ENCODE results near the gene COLGALT1. TPM values are rescaled to one million over a fixed set of nuclear protein-coding genes. Genes with fewer than 3 reads are reported as not detected.

Gene COLGALT1
- total RNA-seq, 1 experiment from 2014 or later = 103 TPM

DNA sequence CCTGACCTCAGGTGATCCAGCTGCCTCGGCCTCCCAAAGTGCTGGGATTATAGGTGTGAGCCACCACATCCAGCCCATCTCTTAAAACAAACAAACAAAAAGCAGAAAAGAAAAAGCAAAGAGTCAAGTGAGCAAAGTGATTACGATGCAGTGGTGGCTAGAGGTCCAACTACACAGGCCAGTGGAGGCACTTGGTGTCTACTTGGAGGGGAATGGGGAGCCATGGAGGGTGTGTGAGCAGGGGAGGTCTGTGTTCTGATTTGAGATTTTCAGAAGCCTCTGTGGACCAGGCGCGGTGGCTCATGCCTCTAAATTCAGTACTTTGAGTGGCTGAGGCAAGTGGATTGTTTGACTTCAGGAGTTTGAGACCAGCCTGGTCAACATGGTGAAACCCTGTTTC is 6.6 kb downstream of the COLGALT1 start:
- ChIA-PET POLR2A (no interaction called here), CTCF (interaction anchor here (0.6 to 2.6 kb wide), 3 partner anchors 11 to 14 kb away, joined by 3 to 18 read pairs (median 8); no protein-coding TSS in a partner anchor)
- intact Hi-C loops (cut with micrococcal nuclease) = no loop called here
- Mint-ChIP-seq H3K27ac (ENCODE audit: low read depth, unreplicated experiment) (peak overlapping the region; percentile 51), H3K36me3 (ENCODE audit: insufficient read depth, unreplicated experiment) (peaks cover 80% of the 10 kb centered on the region), H3K27me3 (ENCODE audit: insufficient read depth, unreplicated experiment) (no peaks in the 10 kb centered on the region), H3K4me3 (ENCODE audit: unreplicated experiment) (no peak overlapping the region), H3K4me1 (ENCODE audit: insufficient read depth, unreplicated experiment) (peaks cover 8% of the 10 kb centered on the region), H3K9me3 (ENCODE audit: unreplicated experiment) (no peaks in the 10 kb centered on the region)
- no peak for DNase-seq (ENCODE audit: unreplicated experiment)
- TF ChIP-seq, protein P1, sequence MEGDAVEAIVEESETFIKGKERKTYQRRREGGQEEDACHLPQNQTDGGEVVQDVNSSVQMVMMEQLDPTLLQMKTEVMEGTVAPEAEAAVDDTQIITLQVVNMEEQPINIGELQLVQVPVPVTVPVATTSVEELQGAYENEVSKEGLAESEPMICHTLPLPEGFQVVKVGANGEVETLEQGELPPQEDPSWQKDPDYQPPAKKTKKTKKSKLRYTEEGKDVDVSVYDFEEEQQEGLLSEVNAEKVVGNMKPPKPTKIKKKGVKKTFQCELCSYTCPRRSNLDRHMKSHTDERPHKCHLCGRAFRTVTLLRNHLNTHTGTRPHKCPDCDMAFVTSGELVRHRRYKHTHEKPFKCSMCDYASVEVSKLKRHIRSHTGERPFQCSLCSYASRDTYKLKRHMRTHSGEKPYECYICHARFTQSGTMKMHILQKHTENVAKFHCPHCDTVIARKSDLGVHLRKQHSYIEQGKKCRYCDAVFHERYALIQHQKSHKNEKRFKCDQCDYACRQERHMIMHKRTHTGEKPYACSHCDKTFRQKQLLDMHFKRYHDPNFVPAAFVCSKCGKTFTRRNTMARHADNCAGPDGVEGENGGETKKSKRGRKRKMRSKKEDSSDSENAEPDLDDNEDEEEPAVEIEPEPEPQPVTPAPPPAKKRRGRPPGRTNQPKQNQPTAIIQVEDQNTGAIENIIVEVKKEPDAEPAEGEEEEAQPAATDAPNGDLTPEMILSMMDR (IDR thresholded peaks at IDR 0.05; ENCODE audit: unreplicated experiment) = no peak
- no TSS peak for BruUV-seq (replicated peaks)

DNA sequence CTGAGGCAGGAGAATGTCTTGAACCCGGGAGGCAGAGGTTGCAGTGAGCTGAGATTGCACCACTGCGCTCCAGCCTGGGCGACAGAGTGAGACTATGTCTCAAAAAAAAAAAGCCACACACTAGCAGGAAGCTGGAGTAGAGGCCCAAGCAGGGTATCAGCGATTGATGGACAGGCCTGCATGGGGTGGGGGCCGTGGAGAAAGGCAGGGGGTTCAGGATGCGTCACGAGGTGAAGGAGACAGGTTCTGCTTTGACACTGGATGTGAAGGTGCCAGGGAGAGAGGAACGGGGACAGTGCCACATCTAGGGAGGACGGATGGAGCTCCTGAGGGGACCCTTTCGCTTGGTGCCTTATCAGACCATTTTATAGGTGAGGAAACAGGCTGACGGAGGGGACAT is 7.1 kb downstream of the COLGALT1 start:
- DNase-seq (ENCODE audit: unreplicated experiment) = no peak
- Mint-ChIP-seq H3K27me3 (ENCODE audit: insufficient read depth, unreplicated experiment) (no peaks in the 10 kb centered on the region), H3K27ac (ENCODE audit: low read depth, unreplicated experiment) (peak overlapping the region; percentile 51), H3K9me3 (ENCODE audit: unreplicated experiment) (no peaks in the 10 kb centered on the region), H3K4me3 (ENCODE audit: unreplicated experiment) (no peak overlapping the region), H3K36me3 (ENCODE audit: insufficient read depth, unreplicated experiment) (peaks cover 80% of the 10 kb centered on the region), H3K4me1 (ENCODE audit: insufficient read depth, unreplicated experiment) (peaks cover 8% of the 10 kb centered on the region)
- TF ChIP-seq, protein P1 (IDR thresholded peaks at IDR 0.05; ENCODE audit: unreplicated experiment) = no peak
- no TSS peak for BruUV-seq (replicated peaks)
- CTCF ChIA-PET = interaction anchor here (0.6 to 2.6 kb wide), 7 partner anchors 11 to 289 kb away, joined by 3 to 18 read pairs (median 3); no protein-coding TSS in a partner anchor
- POLR2A ChIA-PET = no interaction called here
- intact Hi-C loops (cut with micrococcal nuclease) = no loop called here

DNA sequence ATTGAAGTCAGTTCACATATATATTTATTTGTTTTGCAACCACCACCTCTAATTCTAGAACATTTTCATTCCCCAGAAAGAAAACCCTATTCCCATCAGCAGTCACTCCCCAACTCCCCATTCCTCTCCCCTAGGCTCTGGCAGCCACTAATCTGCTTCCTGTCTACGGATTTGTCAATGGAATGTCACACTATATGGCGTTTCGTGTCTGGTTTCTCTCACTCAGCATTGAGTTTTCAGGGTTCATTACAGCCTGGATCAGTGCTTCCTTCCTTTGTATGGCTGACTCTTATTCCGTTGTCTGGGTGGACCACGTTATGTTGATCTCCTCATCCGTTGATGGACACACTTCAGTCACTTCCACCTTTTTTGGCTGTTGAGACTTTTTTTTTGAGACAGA is 9.3 kb downstream of the COLGALT1 start:
- Mint-ChIP-seq H3K36me3 (ENCODE audit: insufficient read depth, unreplicated experiment) (peaks cover 90% of the 10 kb centered on the region), H3K4me3 (ENCODE audit: unreplicated experiment) (no peak overlapping the region), H3K9me3 (ENCODE audit: unreplicated experiment) (no peaks in the 10 kb centered on the region), H3K4me1 (ENCODE audit: insufficient read depth, unreplicated experiment) (peaks cover 8% of the 10 kb centered on the region), H3K27me3 (ENCODE audit: insufficient read depth, unreplicated experiment) (no peaks in the 10 kb centered on the region), H3K27ac (ENCODE audit: low read depth, unreplicated experiment) (peak overlapping the region; percentile 24)
- intact Hi-C loops (cut with micrococcal nuclease) = no loop called here
- ChIA-PET CTCF (interaction anchor here (1.0 to 1.4 kb wide), 3 partner anchors 9 to 202 kb away, joined by 3 to 9 read pairs (median 3); no protein-coding TSS in a partner anchor), POLR2A (no interaction called here)
- no peak for DNase-seq (ENCODE audit: unreplicated experiment)
- BruUV-seq (replicated peaks) = no TSS peak
- TF ChIP-seq, protein P1 (IDR thresholded peaks at IDR 0.05; ENCODE audit: unreplicated experiment) = no peak

DNA sequence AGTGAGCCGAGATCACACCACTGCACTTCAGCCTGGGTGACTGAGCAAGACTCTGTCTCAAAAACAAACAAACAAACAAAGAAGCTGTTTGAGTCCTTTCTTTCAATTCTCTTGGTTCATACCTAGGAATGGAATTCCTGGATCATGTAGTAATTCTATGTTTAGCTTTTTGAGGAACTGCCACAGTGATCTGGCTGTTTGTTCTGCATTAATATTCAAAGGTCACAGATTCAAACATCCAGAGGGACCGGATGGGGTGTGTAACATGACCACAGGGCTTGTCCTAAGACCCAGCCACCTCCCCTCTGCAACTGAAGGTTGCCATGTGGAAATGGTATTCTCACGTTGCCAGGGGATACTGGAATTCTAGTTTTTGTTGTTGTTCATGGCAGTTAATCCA is 10.2 kb downstream of the COLGALT1 start:
- ChIA-PET POLR2A (interaction anchor here (0.6 kb wide), 1 partner anchor 94 kb away, joined by 4 read pairs; no protein-coding TSS in a partner anchor), CTCF (interaction anchor here (0.6 to 1.4 kb wide), 5 partner anchors 8 to 201 kb away, joined by 3 to 9 read pairs (median 3); no protein-coding TSS in a partner anchor)
- DNase-seq (ENCODE audit: unreplicated experiment) = no peak
- Mint-ChIP-seq H3K4me3 (ENCODE audit: unreplicated experiment) (no peak overlapping the region), H3K27me3 (ENCODE audit: insufficient read depth, unreplicated experiment) (no peaks in the 10 kb centered on the region), H3K27ac (ENCODE audit: low read depth, unreplicated experiment) (no peak overlapping the region), H3K4me1 (ENCODE audit: insufficient read depth, unreplicated experiment) (peaks cover under 1% of the 10 kb centered on the region), H3K36me3 (ENCODE audit: insufficient read depth, unreplicated experiment) (peaks cover 90% of the 10 kb centered on the region), H3K9me3 (ENCODE audit: unreplicated experiment) (no peaks in the 10 kb centered on the region)
- no TSS peak for BruUV-seq (replicated peaks)
- TF ChIP-seq, protein P1 (IDR thresholded peaks at IDR 0.05; ENCODE audit: unreplicated experiment) = no peak
- intact Hi-C loops (cut with micrococcal nuclease) = no loop called here

All from MCF 10A (cell line).